Uterus (tissue), 4 donors: Measurements from ENCODE around the gene PIK3R6. TPM values are rescaled to one million over a fixed set of nuclear protein-coding genes. Genes with fewer than 3 reads are reported as not detected.

Experiments used
- DNase-seq, 2 donors: peaks; one replicate each; pipeline ENCODE4 v3.0.0-alpha.2; 2019 to 2020
- H3K27ac ChIP-seq, 2 donors: fragments of 200-600 bp; sonication (generic); 1 replicate in 1 of 2; 2 replicates in 1 of 2; pipeline ENCODE4 v1.5.1; 2016 to 2018
- H3K27me3 ChIP-seq, 2 donors: fragments of 200-600 bp; sonication (generic); one replicate each; pipeline ENCODE4 v1.5.1; 2018 to 2019; ENCODE audit warnings: control low read depth in 1 of 2
- H3K36me3 ChIP-seq, 2 donors: fragments of 200-600 bp; sonication (generic); one replicate each; pipeline ENCODE4 v1.5.1; 2019; ENCODE audit warnings: control low read depth in 1 of 2
- H3K4me1 ChIP-seq, 2 donors: fragments of 200-600 bp; sonication (generic); one replicate each; pipeline ENCODE4 v1.5.1; 2018 to 2019; ENCODE audit warnings: control low read depth in 1 of 2
- H3K4me3 ChIP-seq, 2 donors: fragments of 200-600 bp; sonication (generic); 1 replicate in 1 of 2; 2 replicates in 1 of 2; pipeline ENCODE4 v1.5.1; 2018 to 2019; ENCODE audit warnings: mild to moderate bottlenecking in 1 of 2
- H3K9me3 ChIP-seq, 2 donors: fragments of 200-600 bp; sonication (generic); one replicate each; pipeline ENCODE4 v1.5.1; 2019; ENCODE audit warnings: control low read depth in 1 of 2
- POLR2A ChIP-seq, 2 donors: fragments of 450-650 bp; IDR thresholded peaks; one replicate each; pipeline ENCODE4 v1.6.1; 2016; ENCODE audit warnings: antibody characterized with exemption in 2 of 2, mild to moderate bottlenecking in 1 of 2, moderate library complexity in 1 of 2
- intact Hi-C: fragments of 100-400 bp; cut with DNase I; formaldehyde crosslinking; loops from one replicate; pipeline ENCODE4 v1.15.1; 2023; ENCODE audit warnings: low total_unique reads
- total RNA-seq, 4 donors: library from RNA; depleted of rRNA in 3 of 4; stranded (reverse); fragments of >200 nt in 3 of 4; gene quantifications; one replicate each; pipeline versions ENCODE4 v1.1.0 to v1.2.4, GENCODE V29; 2014 to 2023
- TF ChIP-seq, protein P1 (sequence below), 4 experiments: fragments of 200-600 bp in 2 of 4; fragments of 450-650 bp in 2 of 4; sonication (generic) in 2 of 4; IDR thresholded peaks; one replicate each; pipeline ENCODE4 v1.5.1; 2016 to 2019; ENCODE audit warnings: antibody characterized with exemption in 4 of 4, mild to moderate bottlenecking in 2 of 4, moderate library complexity in 1 of 4
- donor health status: DM: yes; HTN: yes; CAD: no.

PIK3R6 gene
- total RNA-seq, 4 donors from 2014 or later, result 0.34 to 24.6 (median 1.1) TPM; not detected in 1

DNA sequence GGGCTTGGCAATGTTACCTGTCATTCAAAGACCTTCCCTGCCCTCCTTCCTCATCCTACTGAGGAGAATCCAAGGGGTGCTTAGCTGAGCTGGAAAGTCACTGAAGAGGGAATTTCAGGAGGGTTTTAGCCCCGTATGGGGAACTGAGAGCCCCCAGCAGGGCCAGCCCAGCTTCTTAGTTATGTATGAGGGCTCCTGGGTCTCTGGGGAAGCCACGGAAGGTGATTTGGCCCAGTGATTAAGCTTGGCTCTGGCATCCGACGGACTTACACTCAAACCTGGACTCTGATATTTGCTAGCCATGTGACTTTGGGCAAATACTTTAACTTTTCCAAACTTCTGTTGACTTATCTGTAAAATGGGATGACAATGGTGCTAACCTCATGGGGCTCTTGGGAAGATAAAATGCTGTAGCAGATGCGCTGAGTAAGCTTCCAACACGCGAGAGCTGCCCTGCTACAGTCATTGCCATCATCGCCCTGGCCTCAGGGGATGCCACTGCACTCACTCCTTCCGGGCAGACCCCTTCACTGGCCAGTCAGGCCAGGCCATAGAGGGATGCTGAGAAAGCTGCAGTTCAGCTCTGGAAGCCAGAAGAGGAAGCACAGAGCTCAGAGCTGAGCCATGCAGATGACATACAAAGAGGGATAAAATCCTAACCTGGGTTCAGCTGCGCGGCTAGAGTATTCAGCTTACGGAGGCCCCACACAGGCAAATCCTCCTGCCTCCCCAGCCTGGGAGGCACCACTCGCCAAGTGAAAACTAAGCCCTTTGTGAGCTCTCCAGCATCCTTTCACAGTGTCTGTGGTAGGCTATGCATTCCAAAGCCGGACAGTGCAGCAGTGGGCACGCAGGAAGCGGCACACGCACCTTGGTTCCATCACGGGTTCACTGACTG is 44.9 kb upstream of the PIK3R6 start:
- Histone ChIP-seq H3K4me3 (no peak overlapping the region), H3K9me3 (no peaks in the 10 kb centered on the region), H3K4me1 (no peaks in the 10 kb centered on the region), H3K36me3 (no peaks in the 10 kb centered on the region), H3K27ac (no peak overlapping the region), H3K27me3 (no peaks in the 10 kb centered on the region)
- TF ChIP-seq, protein P1, sequence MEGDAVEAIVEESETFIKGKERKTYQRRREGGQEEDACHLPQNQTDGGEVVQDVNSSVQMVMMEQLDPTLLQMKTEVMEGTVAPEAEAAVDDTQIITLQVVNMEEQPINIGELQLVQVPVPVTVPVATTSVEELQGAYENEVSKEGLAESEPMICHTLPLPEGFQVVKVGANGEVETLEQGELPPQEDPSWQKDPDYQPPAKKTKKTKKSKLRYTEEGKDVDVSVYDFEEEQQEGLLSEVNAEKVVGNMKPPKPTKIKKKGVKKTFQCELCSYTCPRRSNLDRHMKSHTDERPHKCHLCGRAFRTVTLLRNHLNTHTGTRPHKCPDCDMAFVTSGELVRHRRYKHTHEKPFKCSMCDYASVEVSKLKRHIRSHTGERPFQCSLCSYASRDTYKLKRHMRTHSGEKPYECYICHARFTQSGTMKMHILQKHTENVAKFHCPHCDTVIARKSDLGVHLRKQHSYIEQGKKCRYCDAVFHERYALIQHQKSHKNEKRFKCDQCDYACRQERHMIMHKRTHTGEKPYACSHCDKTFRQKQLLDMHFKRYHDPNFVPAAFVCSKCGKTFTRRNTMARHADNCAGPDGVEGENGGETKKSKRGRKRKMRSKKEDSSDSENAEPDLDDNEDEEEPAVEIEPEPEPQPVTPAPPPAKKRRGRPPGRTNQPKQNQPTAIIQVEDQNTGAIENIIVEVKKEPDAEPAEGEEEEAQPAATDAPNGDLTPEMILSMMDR (IDR thresholded peaks at IDR 0.05), result no peak
- TF ChIP-seq POLR2A (IDR thresholded peaks at IDR 0.05), result no peak
- intact Hi-C loops, result no loop called here
- DNase-seq, result no peak

DNA sequence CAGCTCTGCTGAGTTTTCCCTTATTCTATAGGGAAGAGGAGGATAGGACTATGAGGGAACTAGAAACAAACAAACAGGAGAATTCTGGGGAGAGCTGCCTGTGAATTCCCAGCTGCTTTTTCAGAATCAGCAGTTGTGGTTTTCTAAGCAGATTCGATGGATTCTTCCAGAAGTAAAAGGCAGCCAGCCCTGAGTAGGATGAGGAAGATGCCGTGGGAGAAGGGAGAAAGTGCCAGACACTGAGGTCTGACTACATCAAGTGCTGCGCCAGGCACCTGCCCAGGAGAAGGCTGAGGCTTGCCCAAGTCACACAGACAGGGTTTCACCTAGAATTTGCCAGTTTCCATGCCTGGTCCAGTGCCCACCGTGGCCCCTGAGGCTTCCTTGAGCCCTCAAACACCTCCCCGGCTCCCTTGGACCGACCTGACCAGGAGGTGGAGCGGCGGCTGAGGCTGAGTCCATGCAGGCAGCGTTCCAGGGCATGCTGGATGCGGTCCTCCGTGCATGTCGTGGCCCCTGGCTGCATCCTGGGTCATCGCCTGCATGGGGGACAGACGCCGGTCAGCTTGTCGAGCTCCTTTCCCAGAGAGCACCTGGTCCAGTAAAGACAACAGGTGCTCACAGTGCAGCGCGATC is 43.6 kb upstream of the PIK3R6 start:
- TF ChIP-seq POLR2A (IDR thresholded peaks at IDR 0.05), result no peak
- TF ChIP-seq, protein P1 (IDR thresholded peaks at IDR 0.05), result no peak
- H3K9me3 ChIP-seq, result no peaks in the 10 kb centered on the region
- H3K27ac ChIP-seq, result no peak overlapping the region
- no peak overlapping the region for H3K4me3 ChIP-seq
- DNase-seq, result no peak
- no peaks in the 10 kb centered on the region for H3K27me3 ChIP-seq
- no peaks in the 10 kb centered on the region for H3K4me1 ChIP-seq
- intact Hi-C loops, result no loop called here
- no peaks in the 10 kb centered on the region for H3K36me3 ChIP-seq

DNA sequence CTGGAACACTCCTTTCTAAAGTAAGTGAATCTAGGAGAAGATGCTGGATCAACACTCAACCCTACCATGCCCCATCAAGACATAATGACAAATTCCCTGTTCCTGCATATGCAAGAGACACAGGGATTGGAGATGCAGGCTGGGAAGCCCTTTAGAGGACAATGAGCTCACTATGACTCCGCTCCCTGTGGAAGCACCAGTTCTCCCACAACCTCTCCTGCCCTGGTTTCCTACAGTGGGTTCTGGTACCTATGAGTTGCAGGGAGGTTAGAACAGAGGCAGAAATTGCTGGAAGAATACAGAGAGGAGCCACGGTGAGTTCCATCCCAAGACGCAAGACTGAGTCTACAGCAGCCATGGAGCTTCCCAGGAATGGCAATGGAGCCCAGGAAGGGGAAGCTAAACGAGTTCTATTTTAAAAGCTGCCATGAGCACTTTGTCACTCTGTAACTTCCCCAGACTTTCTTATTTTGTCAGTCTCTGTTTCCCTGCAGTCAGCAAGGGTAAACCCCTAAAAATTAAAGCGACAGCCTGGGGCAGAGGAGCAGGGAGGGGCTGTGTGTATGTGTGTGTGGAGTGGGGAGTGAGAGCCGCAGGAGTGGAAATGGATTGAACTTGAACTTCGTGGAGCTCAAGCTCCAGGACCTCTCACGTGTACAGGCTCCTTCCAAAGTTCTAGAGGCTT is 42.3 kb upstream of the PIK3R6 start:
- no peaks in the 10 kb centered on the region for H3K27me3 ChIP-seq
- DNase-seq, result no peak
- H3K27ac ChIP-seq, result no peak overlapping the region
- no peaks in the 10 kb centered on the region for H3K9me3 ChIP-seq
- intact Hi-C loops, result no loop called here
- TF ChIP-seq, protein P1 (IDR thresholded peaks at IDR 0.05), result no peak
- TF ChIP-seq POLR2A (IDR thresholded peaks at IDR 0.05), result no peak
- no peaks in the 10 kb centered on the region for H3K4me1 ChIP-seq
- no peaks in the 10 kb centered on the region for H3K36me3 ChIP-seq
- no peak overlapping the region for H3K4me3 ChIP-seq

DNA sequence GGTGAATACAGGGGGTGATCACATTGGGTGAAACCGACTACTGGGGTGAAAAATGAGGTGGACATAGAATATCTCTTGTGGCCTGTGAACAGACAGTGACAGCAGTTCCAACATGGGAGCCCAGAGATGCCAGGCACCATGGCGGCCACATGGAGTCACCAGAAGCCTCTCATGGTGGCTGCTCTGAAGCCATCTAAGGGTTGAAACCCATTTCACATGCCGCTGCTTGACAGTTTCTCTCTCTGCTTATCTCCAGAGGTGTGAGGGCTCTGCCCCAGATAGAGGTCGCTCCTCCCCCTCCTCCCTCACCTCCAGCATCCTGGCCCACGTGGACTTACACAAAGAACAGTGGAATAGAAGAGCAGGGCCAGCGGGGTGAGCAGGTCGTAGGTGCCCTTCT is 37.9 kb upstream of the PIK3R6 start:
- Histone ChIP-seq H3K9me3 (no peaks in the 10 kb centered on the region), H3K27ac (no peak overlapping the region), H3K27me3 (no peaks in the 10 kb centered on the region), H3K4me3 (no peak overlapping the region), H3K36me3 (no peaks in the 10 kb centered on the region), H3K4me1 (no peaks in the 10 kb centered on the region)
- no peak for DNase-seq
- TF ChIP-seq POLR2A (IDR thresholded peaks at IDR 0.05), result no peak
- TF ChIP-seq, protein P1 (IDR thresholded peaks at IDR 0.05), result no peak
- intact Hi-C loops, result no loop called here

DNA sequence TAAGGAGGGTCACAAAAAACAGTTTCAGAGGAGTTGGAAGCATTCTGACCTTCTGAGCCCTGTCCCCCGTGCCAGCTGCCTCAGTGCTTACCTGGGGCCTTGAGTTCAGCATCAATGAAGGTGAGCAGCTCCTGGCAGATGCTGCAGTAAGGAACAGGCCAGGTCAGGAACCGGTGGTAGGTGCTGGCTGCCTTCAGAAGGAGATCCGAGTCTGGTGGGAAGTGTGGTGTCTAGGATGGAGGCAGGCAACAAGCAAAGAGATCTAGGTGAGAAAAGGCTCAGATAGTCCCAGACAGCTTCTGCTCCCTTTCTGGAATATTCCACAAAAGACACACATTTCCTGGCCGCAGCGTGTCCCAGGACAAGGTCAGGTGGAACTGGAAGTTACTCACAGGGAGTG is 37.2 kb upstream of the PIK3R6 start:
- Histone ChIP-seq H3K4me3 (no peak overlapping the region), H3K27me3 (no peaks in the 10 kb centered on the region), H3K9me3 (no peaks in the 10 kb centered on the region), H3K4me1 (no peaks in the 10 kb centered on the region), H3K27ac (no peak overlapping the region), H3K36me3 (no peaks in the 10 kb centered on the region)
- no peak for DNase-seq
- intact Hi-C loops, result no loop called here
- TF ChIP-seq POLR2A (IDR thresholded peaks at IDR 0.05), result no peak
- TF ChIP-seq, protein P1 (IDR thresholded peaks at IDR 0.05), result no peak
